HepG2 (cell line): ENCODE results near the gene CTDNEP1. TPM values are rescaled to one million over a fixed set of nuclear protein-coding genes. Genes with fewer than 3 reads are reported as not detected.

Experiments
- AKAP8 ChIP-seq: sonication (generic); formaldehyde crosslinking; IDR thresholded peaks from 2 replicates; pipeline ENCODE4 v1.5.1; 2020; ENCODE audit warnings: mild to moderate bottlenecking, missing genetic modification reagents
- ATF7-NPFF ChIP-seq: sonication (generic); formaldehyde crosslinking; IDR thresholded peaks from 2 replicates; pipeline ENCODE4 v1.8.1; 2023; ENCODE audit warnings: mild to moderate bottlenecking, low read depth, missing genetic modification reagents, moderate library complexity
- ESRRA ChIP-seq: sonication (generic); formaldehyde crosslinking; IDR thresholded peaks from 2 replicates; pipeline ENCODE4 v1.5.1; 2020; ENCODE audit warnings: mild to moderate bottlenecking, low read depth, missing genetic modification reagents
- FOXK1 ChIP-seq: sonication (generic); formaldehyde crosslinking; IDR thresholded peaks from 2 replicates; pipeline ENCODE4 v1.4.0; 2020; ENCODE audit warnings: low read depth, missing genetic modification reagents, borderline replicate concordance
- HNRNPL ChIP-seq: fragments of 200-400 bp; formaldehyde crosslinking; IDR thresholded peaks from 2 replicates; pipeline ENCODE4 v1.6.1; 2017; ENCODE audit warnings: mild to moderate bottlenecking, low read depth, low read length
- IRX3 ChIP-seq: sonication (generic); formaldehyde crosslinking; IDR thresholded peaks from 2 replicates; pipeline ENCODE4 v1.8.1; 2023; ENCODE audit warnings: mild to moderate bottlenecking, low read depth, missing genetic modification reagents, borderline replicate concordance
- ISL2 ChIP-seq: sonication (generic); formaldehyde crosslinking; IDR thresholded peaks from 2 replicates; pipeline ENCODE4 v1.5.0; 2020; ENCODE audit warnings: missing genetic modification reagents
- MTA1 ChIP-seq: sonication (generic); formaldehyde crosslinking; IDR thresholded peaks from 2 replicates; pipeline ENCODE4 v1.4.0; 2020; ENCODE audit warnings: missing genetic modification reagents, mild to moderate bottlenecking, borderline replicate concordance
- NCOR1 ChIP-seq: fragments of 200-600 bp; sonication (generic); IDR thresholded peaks from 2 replicates; pipeline ENCODE4 v1.7.0; 2017; ENCODE audit warnings: antibody characterized with exemption, low read length, borderline replicate concordance
- NR2F1 ChIP-seq, 2 experiments: fragments of 450-650 bp in 1 of 2; formaldehyde crosslinking in 1 of 2; IDR thresholded peaks; 2 replicates each; pipeline versions ENCODE4 v1.5.0 to v1.6.1; 2016 to 2020; ENCODE audit warnings: mild to moderate bottlenecking in 1 of 2, missing compliant biosample characterization in 1 of 2, missing genetic modification reagents in 1 of 2, moderate library complexity in 1 of 2
- PHF8 ChIP-seq: sonication (generic); formaldehyde crosslinking; IDR thresholded peaks from 2 replicates; pipeline ENCODE4 v1.5.0; 2020; ENCODE audit warnings: missing genetic modification reagents
- SIX1 ChIP-seq: sonication (generic); formaldehyde crosslinking; IDR thresholded peaks from 2 replicates; pipeline ENCODE4 v1.4.0; 2020; ENCODE audit warnings: missing genetic modification reagents, borderline replicate concordance
- SMAD9 ChIP-seq: sonication (generic); formaldehyde crosslinking; IDR thresholded peaks from 2 replicates; pipeline ENCODE4 v1.5.1; 2020; ENCODE audit warnings: mild to moderate bottlenecking, missing genetic modification reagents
- SP4 ChIP-seq: sonication (generic); formaldehyde crosslinking; IDR thresholded peaks from 2 replicates; pipeline ENCODE4 v1.8.1; 2023; ENCODE audit warnings: mild to moderate bottlenecking, missing genetic modification reagents
- ZBTB42 ChIP-seq: sonication (generic); formaldehyde crosslinking; IDR thresholded peaks from 2 replicates; pipeline ENCODE4 v1.5.0; 2020; ENCODE audit warnings: mild to moderate bottlenecking, missing genetic modification reagents
- ZBTB7A ChIP-seq: sonication (generic); formaldehyde crosslinking; IDR thresholded peaks from 2 replicates; pipeline ENCODE4 v1.8.0; 2022; ENCODE audit warnings: mild to moderate bottlenecking, missing genetic modification reagents
- ZKSCAN1 ChIP-seq: fragments of 150-350 bp; IDR thresholded peaks from 2 replicates; pipeline ENCODE4 v1.6.1; 2014; ENCODE audit warnings: low read length
- ZNF180 ChIP-seq: sonication (generic); formaldehyde crosslinking; IDR thresholded peaks from 2 replicates; pipeline ENCODE4 v1.4.0; 2020; ENCODE audit warnings: low read depth, missing genetic modification reagents, borderline replicate concordance
- ZNF3 ChIP-seq: IDR thresholded peaks from 2 replicates; pipeline ENCODE4 v1.7.0; 2017; ENCODE audit warnings: inconsistent platforms
- ZNF460 ChIP-seq: sonication (generic); formaldehyde crosslinking; IDR thresholded peaks from 2 replicates; pipeline ENCODE4 v1.5.1; 2020; ENCODE audit warnings: missing genetic modification reagents, mild to moderate bottlenecking, borderline replicate concordance
- ZNF512 ChIP-seq: sonication (generic); formaldehyde crosslinking; IDR thresholded peaks from 2 replicates; pipeline ENCODE4 v1.4.0; 2020; ENCODE audit warnings: mild to moderate bottlenecking, missing genetic modification reagents
- ZNF512B ChIP-seq: sonication (generic); formaldehyde crosslinking; IDR thresholded peaks from 2 replicates; pipeline ENCODE4 v1.5.1; 2020; ENCODE audit warnings: missing genetic modification reagents, mild to moderate bottlenecking, borderline replicate concordance
- ZNF567 ChIP-seq: sonication (generic); formaldehyde crosslinking; IDR thresholded peaks from 2 replicates; pipeline ENCODE4 v1.8.1; 2023; ENCODE audit warnings: mild to moderate bottlenecking, missing genetic modification reagents, borderline replicate concordance
- ZNF576 ChIP-seq: sonication (generic); formaldehyde crosslinking; IDR thresholded peaks from 2 replicates; pipeline ENCODE4 v1.4.0; 2020; ENCODE audit warnings: mild to moderate bottlenecking, missing genetic modification reagents
- ZSCAN31 ChIP-seq: sonication (generic); formaldehyde crosslinking; IDR thresholded peaks from 2 replicates; pipeline ENCODE4 v1.5.0; 2020; ENCODE audit warnings: low read depth, mild to moderate bottlenecking, missing genetic modification reagents
- ZZZ3 ChIP-seq: sonication (generic); formaldehyde crosslinking; IDR thresholded peaks from 2 replicates; pipeline ENCODE4 v1.4.0; 2020; ENCODE audit warnings: missing genetic modification reagents, mild to moderate bottlenecking, borderline replicate concordance
- polyA plus RNA-seq, 8 experiments: library from polyadenylated mRNA; depleted of rRNA in 3 of 8; stranded (reverse) in 7 of 8; unstranded in 1 of 8; fragments of >200 nt; fragmentation: Illumina TruSeq in 4 of 8; extraction: Trizol in 4 of 8; gene quantifications; 2 replicates each; pipeline versions ENCODE4 v1.2.1 to v1.2.3, GENCODE V29; 2011 to 2016; ENCODE audit warnings: low read depth in 4 of 8, missing spikeins in 1 of 8, mixed read lengths in 1 of 8; ENCODE audit not compliant: insufficient read depth in 1 of 8
- total RNA-seq, 5 experiments: library from RNA; depleted of rRNA; stranded (reverse); fragments of >200 nt; fragmentation: Illumina TruSeq; extraction: Trizol; gene quantifications; 2 replicates each; pipeline ENCODE4 v1.2.3, GENCODE V29; 2016; ENCODE audit warnings: low read depth in 1 of 5

Gene CTDNEP1
- total and polyA plus RNA-seq, 2 of the 13 experiments (the other 11 are each of a cell fraction or from before 2014, with no cell fraction given): 19.8 to 118 TPM

GRCh38 chr17:7219812-7220592, 31.5 kb downstream of the CTDNEP1 start, which contains the start of the genes ACADVL and DLG4 (continued):
- no peak for TF ChIP-seq ZNF512
- TF ChIP-seq ZNF512B (CRISPR knock-in tag): no peak
- no peak for TF ChIP-seq SMAD9
- no peak for TF ChIP-seq SIX1
- TF ChIP-seq ZNF460 (CRISPR knock-in tag): no peak
- TF ChIP-seq ZBTB7A (CRISPR knock-in tag): peak; percentile 67; the same call in 1 of the 2 replicates
- TF ChIP-seq NR2F1 (CRISPR knock-in tag; IDR thresholded peaks at IDR 0.05): no peak
- TF ChIP-seq AKAP8 (CRISPR knock-in tag): peak; percentile 53; the same call in 1 of the 2 replicates
- 0 out of 2 replicates have a peak, but pooled peaks have one; percentile 72 for TF ChIP-seq ZBTB42 (CRISPR knock-in tag)
- TF ChIP-seq IRX3 (CRISPR knock-in tag): no peak; the same call in 1 of the 2 replicates
- no peak for TF ChIP-seq ZZZ3
- TF ChIP-seq ZNF576 (CRISPR knock-in tag): no peak
- peak; percentile 54; the same call in 1 of the 2 replicates for TF ChIP-seq ESRRA (CRISPR knock-in tag)
- no peak; the same call in 1 of the 2 replicates for TF ChIP-seq ISL2 (CRISPR knock-in tag)
- peak; percentile 67; the same call in 1 of the 2 replicates for TF ChIP-seq HNRNPL
- no peak for TF ChIP-seq ZKSCAN1
- peak; percentile 73 for TF ChIP-seq SP4
- TF ChIP-seq ZNF180: no peak
- no peak for TF ChIP-seq ZNF3
- peak; percentile 83 for TF ChIP-seq PHF8
- TF ChIP-seq ZNF567: no peak
- TF ChIP-seq ZSCAN31 (CRISPR knock-in tag): peak; percentile 24
- peak; percentile 15; the same call in 1 of the 2 replicates for TF ChIP-seq NCOR1
- TF ChIP-seq ATF7-NPFF (CRISPR knock-in tag): peak; percentile 76; the same call in 1 of the 2 replicates
- TF ChIP-seq FOXK1 (CRISPR knock-in tag): no peak
- 0 out of 2 replicates have a peak, but pooled peaks have one; percentile 36 for TF ChIP-seq MTA1
